ENCODE results near the gene PIGN. TPM values are rescaled to one million over a fixed set of nuclear protein-coding genes. Genes with fewer than 3 reads are reported as not detected.

PIGN gene
- total RNA-seq, 1 donor from 2014 or later = 34.3 TPM

DNA sequence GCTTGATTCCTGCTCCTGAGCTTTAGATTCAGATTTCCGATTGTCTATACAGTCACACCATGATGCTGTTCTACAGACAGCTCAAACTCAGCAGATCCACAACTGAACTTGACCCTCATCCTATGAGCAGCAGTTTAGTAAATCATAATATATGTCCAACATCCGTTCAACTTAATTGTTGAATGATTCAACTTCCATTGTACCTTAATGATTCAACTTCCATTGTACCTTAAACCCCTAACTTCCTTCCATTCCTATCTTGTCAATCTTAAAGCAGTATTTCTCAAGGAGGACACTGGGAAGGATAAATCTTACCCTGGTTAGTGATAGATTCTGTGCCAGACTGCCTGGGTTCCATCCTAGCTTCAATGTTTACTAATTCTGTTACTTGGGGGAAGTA, 60.1 kb downstream of the PIGN start:
- no peak for ATAC-seq
- DNase-seq (ENCODE audit: low spot score) = no peak
- intact Hi-C loops (cut with DNase I) = no loop called here

DNA sequence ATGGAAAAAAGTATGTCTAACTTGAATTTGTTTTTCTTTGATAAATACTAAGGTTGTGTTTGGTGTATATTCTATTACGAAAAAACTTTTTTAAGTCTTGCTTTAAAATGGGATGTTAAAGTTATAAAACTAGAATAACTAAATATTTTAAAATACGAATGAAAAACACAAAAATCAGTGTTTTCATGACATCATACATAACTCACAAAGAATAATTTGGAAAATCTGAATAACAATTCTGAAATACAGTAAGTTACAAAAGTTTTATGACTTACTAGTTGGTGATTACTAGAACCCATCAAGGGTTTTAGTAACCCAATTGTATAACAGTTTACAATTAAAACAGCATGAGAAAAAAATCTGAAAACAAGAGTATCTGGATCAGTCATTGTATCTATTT, 61.2 kb downstream of the PIGN start:
- intact Hi-C loops (cut with DNase I) = no loop called here
- no peak for ATAC-seq
- DNase-seq (ENCODE audit: low spot score) = no peak

DNA sequence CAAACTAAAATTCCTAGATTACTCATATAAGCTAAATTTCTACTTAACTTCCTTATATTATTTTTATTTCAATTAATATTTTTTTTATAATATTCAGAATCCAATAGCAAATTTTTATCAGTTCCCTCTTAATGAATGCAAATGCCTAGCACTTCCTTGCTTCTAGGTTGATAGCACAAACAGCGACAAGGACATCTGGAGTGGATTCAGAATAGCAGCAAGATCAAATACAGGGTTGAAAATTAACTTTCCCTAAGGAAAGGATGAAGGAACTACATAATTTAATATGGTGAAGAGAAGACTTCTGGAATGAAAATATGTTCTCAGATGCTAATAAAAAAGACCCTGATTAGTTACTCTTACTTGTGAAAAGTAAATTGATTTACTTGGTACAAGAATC, 64.5 kb downstream of the PIGN start:
- DNase-seq (ENCODE audit: low spot score) (no peak), ATAC-seq (no peak)
- intact Hi-C loops (cut with DNase I) = no loop called here

DNA sequence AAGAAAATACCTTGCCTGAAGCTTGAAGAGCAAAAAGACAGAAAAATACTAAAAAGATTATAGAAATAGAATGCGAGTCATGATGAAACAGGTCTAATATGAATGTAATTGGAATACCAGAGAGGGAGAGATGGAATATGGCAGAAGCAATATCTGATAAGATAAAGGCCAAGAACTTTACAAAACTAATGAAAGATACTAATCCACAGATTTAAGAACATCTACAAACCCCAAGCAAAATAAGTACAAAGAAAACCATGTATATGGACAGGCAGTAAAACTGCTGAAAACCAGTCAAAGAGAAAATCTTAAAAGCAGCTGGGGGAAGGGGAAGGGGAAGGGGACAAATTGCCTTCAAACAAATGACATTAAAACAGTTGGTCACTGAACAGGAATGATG, 67.0 kb downstream of the PIGN start:
- DNase-seq (ENCODE audit: low spot score) = no peak
- intact Hi-C loops (cut with DNase I) = no loop called here
- ATAC-seq = no peak

DNA sequence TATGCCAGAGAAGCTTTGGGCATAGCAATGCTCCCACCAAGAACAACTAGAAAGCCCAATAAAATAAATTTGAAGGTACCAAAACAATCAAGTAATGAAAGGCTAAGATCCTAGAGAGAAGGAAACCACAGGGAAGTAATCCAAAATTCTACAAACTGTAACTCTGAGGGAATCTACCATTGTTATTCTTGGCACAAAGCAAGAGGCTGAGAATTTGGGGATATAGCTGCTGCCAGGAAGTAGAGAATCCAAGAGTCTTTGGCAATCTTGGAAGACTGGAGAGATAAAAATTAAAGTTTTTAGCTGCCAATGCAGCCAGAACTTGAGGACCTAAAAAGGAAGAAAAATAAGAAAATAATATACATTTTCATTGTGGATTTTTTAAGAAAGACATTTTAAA, 68.5 kb downstream of the PIGN start:
- DNase-seq (ENCODE audit: low spot score) (no peak), ATAC-seq (peak; percentile 96)
- intact Hi-C loops (cut with DNase I) = no loop called here

DNA sequence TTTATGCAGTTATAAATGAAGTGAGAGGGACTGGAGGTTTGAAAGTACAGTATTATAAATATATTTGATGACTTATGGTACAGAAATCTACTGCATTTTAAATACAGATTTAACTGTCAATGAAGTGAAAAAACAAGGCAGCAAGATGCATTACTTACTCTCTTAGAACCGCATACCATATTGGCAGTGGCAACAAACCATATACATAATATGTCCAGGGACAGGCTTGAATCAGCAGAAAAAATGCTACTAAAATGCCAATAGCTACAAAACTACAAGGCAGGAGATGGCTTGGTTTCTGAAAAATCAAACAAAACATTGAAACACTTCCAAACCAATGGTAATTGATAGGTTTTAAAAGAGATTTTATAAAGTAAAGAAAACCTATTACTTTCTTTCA, 77.2 kb downstream of the PIGN start:
- no peak for ATAC-seq
- intact Hi-C loops (cut with DNase I) = no loop called here
- no peak for DNase-seq (ENCODE audit: low spot score)

DNA sequence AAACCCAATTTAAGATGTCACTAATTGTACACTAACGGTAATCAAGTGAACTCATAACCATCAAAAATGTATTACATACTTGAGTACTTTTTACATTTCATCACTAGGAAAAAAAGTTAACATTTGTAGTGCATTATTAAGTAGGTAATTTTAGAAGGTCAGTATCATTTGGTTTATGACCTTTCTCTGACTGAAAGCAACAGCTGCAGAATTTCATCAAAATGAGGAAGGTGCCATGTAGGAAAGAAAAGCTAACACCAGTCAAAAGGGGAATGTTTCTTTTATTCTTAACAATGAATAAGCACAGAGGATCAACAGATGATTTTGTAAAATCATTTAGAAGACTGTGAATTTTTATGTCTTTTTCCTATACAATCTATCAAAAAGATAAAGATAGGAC, 79.0 kb downstream of the PIGN start:
- intact Hi-C loops (cut with DNase I) = no loop called here
- no peak for ATAC-seq
- no peak for DNase-seq (ENCODE audit: low spot score)

DNA sequence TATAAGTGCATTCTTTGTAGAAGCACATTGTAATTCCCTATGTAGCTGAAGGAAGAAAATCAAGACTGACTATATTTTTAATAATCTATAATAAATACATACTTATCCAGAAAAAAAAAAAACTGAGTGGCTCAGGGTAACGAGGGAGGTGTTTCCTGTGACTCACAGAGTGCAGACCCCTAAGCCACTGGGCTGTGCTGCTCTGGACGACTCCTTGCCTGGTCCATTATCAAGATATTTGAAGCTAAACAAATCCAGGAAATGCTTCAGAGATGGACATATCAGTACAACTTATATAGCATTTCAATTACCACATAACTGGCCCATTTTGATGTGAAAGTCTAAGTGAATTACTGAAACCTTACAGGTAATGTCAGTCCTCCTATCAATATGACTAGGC, 80.6 kb downstream of the PIGN start:
- DNase-seq (ENCODE audit: low spot score) = no peak
- ATAC-seq = no peak
- intact Hi-C loops (cut with DNase I) = no loop called here

DNA sequence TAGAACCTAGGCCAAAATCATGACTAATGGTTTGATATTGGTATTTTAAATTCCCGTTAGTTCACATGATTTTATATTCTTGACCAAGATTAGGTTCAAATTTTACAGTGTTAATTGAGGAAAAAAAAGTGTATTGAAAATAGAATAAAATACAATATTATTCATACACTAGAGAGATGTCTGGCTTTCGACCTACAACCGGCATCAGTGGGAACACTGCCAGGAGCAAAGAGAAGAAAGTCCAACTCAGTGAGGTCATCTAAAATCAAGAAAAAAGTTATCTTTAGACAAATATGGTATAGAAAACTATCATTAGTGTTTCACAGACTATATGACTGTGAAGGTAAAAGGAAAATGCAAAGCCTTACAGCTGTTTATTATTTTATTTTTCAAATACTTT, 81.5 kb downstream of the PIGN start:
- intact Hi-C loops (cut with DNase I) = no loop called here

DNA sequence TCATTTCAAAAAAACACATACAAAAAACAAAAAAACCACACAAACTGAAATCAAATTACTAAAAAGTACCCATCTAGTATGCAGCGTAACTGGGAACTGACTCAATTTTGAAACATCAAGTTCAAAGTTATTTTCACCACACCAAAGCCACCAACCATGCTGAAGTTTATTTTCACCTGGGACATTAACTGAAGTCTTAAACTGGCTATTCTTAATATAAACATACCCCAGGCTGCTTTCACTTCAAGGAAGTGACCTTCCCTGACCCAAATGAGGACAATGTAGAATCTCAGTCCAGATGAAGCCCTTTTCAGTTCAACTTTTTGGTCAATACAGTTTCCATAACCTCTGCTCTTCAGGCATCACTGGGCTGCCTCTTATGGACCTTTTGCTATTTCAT, 84.6 kb downstream of the PIGN start:
- ATAC-seq = no peak
- intact Hi-C loops (cut with DNase I) = no loop called here
- no peak for DNase-seq (ENCODE audit: low spot score)

More for the DNA sequence above, 81.5 kb downstream of the PIGN start:
- ATAC-seq (no peak), DNase-seq (ENCODE audit: low spot score) (no peak)

DNA sequence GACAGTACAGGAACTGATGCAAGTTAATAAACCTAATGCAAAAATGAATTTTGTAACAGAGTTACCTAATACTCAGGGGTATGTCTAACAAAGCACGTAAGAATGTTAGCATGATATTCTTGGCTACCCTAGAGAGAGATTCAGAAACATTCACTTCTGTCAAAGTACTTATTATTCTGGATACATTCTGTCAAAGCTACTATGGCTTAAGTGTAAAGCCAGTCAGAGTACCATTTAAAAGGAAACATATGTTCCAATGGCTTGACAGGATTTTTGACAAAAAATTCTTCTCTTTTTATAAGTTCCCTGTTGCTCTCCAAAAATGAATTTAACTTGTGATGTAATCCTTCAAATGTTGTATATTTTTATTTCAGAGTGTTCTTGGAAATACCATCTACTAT, 85.5 kb downstream of the PIGN start:
- DNase-seq (ENCODE audit: low spot score) = no peak
- intact Hi-C loops (cut with DNase I) = no loop called here

DNA sequence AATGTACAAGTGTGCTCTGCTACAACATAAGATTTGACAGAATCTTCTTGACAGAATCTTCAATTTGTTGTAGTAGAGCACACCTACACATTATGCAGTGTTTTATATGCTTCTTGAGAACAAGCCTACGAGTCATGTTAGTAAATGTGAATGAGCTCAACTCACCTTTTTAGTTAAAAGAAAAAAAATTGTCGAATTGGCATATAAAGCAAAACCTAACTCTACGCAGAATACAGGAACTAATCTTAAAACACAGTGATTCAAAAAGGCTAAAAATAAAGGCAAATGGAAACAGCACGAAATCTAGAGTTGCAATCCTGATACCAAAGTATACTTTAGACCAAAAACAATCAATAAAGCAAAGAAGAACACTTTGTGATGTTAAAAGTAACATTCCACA, 87.9 kb downstream of the PIGN start:
- intact Hi-C loops (cut with DNase I) = no loop called here
- no peak for DNase-seq (ENCODE audit: low spot score)
- ATAC-seq = no peak

More for the DNA sequence above, 85.5 kb downstream of the PIGN start:
- peak; percentile 66 for ATAC-seq

DNA sequence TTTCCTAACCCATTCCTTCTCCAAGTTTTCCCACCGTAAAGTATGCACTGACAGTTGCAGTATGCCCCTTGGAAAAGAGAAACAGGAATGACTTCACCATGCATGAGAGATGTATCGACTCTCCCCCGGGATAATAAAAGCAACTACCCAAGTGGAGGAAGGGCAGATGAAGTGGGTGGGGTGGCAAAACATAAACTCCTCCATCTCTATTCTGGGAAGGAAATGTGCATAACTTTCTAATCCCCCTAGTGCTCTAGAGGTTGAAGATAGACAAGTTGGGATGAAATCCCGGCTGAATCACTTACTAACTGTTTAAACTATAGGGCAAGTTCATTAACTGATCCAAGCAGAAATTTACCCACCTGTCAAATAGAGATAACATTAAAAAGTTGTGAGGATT, 89.2 kb downstream of the PIGN start:
- ATAC-seq (no peak), DNase-seq (ENCODE audit: low spot score) (no peak)
- intact Hi-C loops (cut with DNase I) = no loop called here

DNA sequence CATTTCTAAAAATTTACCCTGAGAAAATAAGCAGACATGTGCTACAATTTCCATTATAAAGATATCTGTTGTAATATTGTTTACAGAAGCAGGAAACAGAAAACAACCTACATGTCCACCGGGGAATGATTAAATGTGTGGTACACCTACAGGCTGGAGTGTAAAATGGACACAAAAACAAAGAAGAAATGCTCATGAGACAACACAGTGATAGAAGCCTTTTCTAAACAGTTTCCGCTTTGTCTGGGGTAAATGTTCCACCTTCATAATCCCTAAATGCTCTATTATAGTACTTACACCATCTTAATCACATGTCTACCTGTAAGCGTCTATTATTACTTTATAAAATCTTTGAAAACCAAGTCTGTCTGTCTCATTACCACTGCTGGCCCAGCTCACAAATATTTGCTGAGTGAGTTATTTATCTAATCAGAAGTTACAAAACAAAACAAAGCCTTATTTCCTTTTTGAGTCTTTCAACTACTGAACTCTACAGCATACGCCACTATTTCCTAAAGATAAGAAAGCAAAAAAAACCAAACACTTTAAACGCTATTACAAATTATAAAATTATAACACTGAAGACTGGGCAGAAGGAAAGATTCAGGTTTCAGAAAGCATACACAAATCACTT, 95.3 kb downstream of the PIGN start:
- intact Hi-C loops (cut with DNase I) = no loop called here
- DNase-seq (ENCODE audit: low spot score) = no peak
- no peak for ATAC-seq

DNA sequence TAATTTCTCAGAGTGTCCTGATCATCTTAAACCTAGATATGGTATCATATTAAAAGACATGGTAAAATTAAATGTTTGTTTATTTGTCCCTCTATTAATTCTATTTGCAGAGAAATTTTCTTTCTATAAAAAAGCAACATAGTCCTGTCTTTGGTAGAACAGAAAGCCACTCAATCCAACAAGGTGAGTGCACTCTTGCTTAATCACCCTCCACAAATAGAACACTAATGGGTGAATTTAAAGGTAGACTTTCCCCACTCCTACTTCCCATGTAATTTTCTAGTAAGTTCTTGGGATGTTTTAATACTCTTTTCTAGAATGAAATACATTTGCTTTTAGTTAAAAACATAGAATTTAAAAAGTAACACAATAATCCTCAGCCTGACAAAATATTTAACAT, 97.7 kb downstream of the PIGN start:
- ATAC-seq (no peak), DNase-seq (ENCODE audit: low spot score) (no peak)
- intact Hi-C loops (cut with DNase I) = no loop called here

DNA sequence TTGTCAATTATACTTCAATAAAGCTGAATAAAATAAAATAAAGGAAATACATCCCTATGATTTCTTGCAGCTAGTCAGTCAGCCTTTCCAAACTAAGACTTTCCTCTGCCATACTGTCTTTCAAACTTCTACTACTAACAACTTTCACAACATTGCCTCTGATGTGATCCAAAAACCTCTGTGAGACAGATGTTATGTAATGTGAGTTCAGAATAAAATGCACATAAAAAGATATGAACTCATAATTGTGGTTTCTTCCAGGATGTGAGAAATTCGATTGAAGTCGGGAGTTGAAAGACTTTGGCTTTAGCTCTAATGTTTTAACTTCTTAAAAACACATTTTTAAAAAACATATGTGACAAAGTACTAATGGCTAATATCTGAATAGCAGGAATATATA, 98.7 kb downstream of the PIGN start:
- DNase-seq (ENCODE audit: low spot score) = no peak
- intact Hi-C loops (cut with DNase I) = no loop called here

DNA sequence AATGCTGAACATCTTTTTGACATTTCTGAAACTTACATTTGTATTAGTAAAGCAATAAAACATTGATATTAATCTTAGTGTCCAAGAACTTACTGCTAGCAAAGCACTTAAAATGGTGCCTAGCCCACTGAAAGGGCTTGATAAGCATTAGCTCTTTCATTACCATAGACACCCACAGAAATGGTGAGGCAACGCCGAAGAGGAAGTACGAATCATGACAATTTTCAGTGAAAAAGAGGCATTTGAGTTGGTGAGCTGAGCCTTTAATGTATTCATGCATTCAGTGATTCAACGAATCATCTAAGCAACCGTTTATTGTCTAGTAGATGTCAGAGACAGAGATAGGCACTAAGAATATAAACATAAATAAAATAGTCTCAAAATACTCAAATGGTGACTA, 101.1 kb downstream of the PIGN start:
- intact Hi-C loops (cut with DNase I) = no loop called here
- DNase-seq (ENCODE audit: low spot score) = no peak
- ATAC-seq = no peak

More for the DNA sequence above, 98.7 kb downstream of the PIGN start:
- ATAC-seq = no peak

DNA sequence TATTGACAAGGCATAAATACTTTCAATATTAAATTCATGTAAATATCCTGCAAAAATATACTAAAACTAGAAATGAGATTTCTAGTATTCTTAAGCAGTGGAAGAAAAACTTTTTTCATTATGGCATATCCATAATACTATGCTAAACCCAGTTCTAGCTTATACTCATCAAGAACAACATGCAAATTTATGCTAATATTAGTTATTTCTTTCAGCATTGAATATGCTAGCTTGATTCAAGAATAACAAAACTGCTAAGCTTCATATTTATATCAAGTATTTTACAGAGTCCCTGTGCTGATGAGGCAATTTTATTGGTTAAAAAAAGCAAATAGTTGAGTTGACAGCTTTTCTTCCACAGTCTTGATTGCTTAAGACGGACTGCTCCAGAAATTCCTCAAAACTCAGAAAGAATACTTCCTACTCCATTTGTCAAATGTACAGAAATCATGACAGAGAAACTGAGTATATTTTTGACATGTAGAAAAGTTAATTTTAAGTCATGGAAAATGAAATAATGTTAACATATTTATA, 105.0 kb downstream of the PIGN start:
- intact Hi-C loops (cut with DNase I) = no loop called here

DNA sequence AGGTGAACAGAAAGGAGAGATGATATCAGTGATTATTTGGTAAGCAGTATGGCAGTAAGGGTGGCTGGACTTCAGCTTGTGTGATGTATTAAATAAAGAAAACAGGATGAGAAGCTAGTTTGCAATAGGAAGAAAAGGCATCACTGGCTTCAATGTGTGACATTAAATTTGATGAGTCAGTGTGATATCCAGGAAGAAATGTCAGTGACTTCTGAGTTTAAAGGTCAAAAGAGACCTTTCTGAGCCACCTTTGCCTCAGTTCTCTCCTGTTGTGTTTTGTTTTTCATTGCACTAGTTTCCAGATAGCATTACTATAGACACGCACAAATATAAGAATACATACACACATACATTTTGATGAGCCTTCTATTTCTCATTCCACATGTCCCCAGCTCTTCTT, 105.6 kb downstream of the PIGN start:
- DNase-seq (ENCODE audit: low spot score) (no peak), ATAC-seq (no peak)
- intact Hi-C loops (cut with DNase I) = no loop called here

More for the DNA sequence above, 105.0 kb downstream of the PIGN start:
- DNase-seq (ENCODE audit: low spot score) (no peak), ATAC-seq (no peak)

DNA sequence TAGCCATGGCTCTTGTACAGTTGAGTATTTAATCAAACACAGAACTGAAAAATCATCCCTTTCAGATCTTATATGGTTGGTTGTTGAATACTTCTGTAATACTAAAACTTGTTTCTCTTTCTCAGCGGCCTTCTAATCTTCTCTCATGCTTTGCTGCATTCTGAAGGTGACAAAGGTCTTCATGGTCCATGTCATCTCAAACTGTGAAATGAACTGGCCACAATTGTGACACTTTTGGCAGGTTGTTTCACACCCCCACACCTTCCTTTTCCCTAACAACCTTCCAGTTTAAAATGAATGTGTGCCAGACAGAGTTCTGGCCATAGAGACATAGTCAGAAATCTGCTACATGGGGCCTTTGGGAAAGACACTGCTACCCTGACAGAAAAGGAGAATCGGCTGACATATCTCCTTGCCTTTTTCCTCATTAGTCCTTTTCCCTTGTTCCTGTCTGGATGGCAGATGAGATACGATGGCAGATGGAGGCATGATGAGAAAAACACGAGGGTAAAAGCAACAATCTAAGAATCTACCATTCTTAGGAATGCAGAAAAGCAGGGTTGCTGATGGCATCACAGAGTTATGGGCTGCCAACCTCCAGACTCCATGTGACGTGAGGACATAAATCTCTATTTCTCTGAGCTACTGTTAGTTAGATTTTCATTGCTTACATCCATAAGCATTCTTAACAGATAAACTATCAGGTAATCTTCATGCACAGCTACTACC, 106.5 kb downstream of the PIGN start:
- intact Hi-C loops (cut with DNase I) = no loop called here
- no peak for ATAC-seq
- no peak for DNase-seq (ENCODE audit: low spot score)

Measured in sciatic nerve (tissue), 2 donors.